HEK293T (cell line): ENCODE results near the gene INSIG2.

Source experiments
- CTCF ChIA-PET: fragments of 350-600 bp; formaldehyde crosslinking; extraction: SDS; loops from one replicate; lab custom pipeline; 2021; ENCODE audit warnings: antibody characterized with exemption, inconsistent platforms; lab: Yijun Ruan, JAX
- POLR2A ChIA-PET: fragments of 350-600 bp; formaldehyde crosslinking; extraction: SDS; loops from one replicate; lab custom pipeline; 2020; ENCODE audit warnings: antibody characterized with exemption, inconsistent platforms; lab: Yijun Ruan, JAX
- DNase-seq: peaks from one replicate; pipeline ENCODE4 v3.0.0; 2012; ENCODE audit warnings: mixed read lengths; ENCODE audit errors: extremely low spot score
- ARNT ChIP-seq: fragments of 450-650 bp; IDR thresholded peaks from 2 replicates; pipeline ENCODE4 v1.6.1; 2017; ENCODE audit warnings: mild to moderate bottlenecking
- BHLHE40 ChIP-seq: fragments of 450-650 bp; IDR thresholded peaks from 2 replicates; pipeline ENCODE4 v1.6.1; 2016; ENCODE audit warnings: mild to moderate bottlenecking, moderate library complexity, borderline replicate concordance
- CTBP1 ChIP-seq: fragments of 450-650 bp; IDR thresholded peaks from 2 replicates; pipeline ENCODE4 v1.6.1; 2016; ENCODE audit warnings: borderline replicate concordance
- ELF4 ChIP-seq: fragments of 450-650 bp; IDR thresholded peaks from 2 replicates; pipeline ENCODE4 v1.6.1; 2017; ENCODE audit warnings: antibody characterized with exemption
- FOXA1 ChIP-seq: fragments of 450-650 bp; IDR thresholded peaks from 2 replicates; pipeline ENCODE4 v1.6.1; 2016; ENCODE audit warnings: mild to moderate bottlenecking
- FOXK2 ChIP-seq: fragments of 450-650 bp; IDR thresholded peaks from 2 replicates; pipeline ENCODE4 v1.6.1; 2016; ENCODE audit warnings: mild to moderate bottlenecking
- FOXM1 ChIP-seq: fragments of 450-650 bp; IDR thresholded peaks from 2 replicates; pipeline ENCODE4 v1.6.1; 2017; ENCODE audit warnings: mild to moderate bottlenecking, borderline replicate concordance
- HDGF ChIP-seq: fragments of 450-650 bp; IDR thresholded peaks from 2 replicates; pipeline ENCODE4 v1.6.1; 2017; ENCODE audit warnings: antibody characterized with exemption, borderline replicate concordance
- L3MBTL2 ChIP-seq: fragments of 450-650 bp; conservative IDR thresholded peaks from 2 replicates; pipeline ENCODE4 v1.6.1; 2016; ENCODE audit warnings: mild to moderate bottlenecking
- LEF1 ChIP-seq: fragments of 450-650 bp; IDR thresholded peaks from 2 replicates; pipeline ENCODE4 v1.6.1; 2017; ENCODE audit warnings: mild to moderate bottlenecking, borderline replicate concordance
- NFRKB ChIP-seq: fragments of 450-650 bp; IDR thresholded peaks from 2 replicates; pipeline ENCODE4 v1.6.1; 2016; ENCODE audit warnings: mild to moderate bottlenecking, moderate library complexity
- PKNOX1 ChIP-seq: fragments of 450-650 bp; IDR thresholded peaks from 2 replicates; pipeline ENCODE4 v1.6.1; 2016
- SP1 ChIP-seq: fragments of 450-650 bp; IDR thresholded peaks from 2 replicates; pipeline ENCODE4 v1.6.1; 2017
- SUZ12 ChIP-seq: fragments of 450-650 bp; IDR thresholded peaks from 2 replicates; pipeline ENCODE4 v1.6.1; 2016; ENCODE audit warnings: mild to moderate bottlenecking
- TARDBP ChIP-seq: fragments of 450-650 bp; IDR thresholded peaks from 2 replicates; pipeline ENCODE4 v1.6.1; 2016
- ZNF384 ChIP-seq: fragments of 450-650 bp; IDR thresholded peaks from 2 replicates; pipeline ENCODE4 v1.6.1; 2016

INSIG2 gene

DNA sequence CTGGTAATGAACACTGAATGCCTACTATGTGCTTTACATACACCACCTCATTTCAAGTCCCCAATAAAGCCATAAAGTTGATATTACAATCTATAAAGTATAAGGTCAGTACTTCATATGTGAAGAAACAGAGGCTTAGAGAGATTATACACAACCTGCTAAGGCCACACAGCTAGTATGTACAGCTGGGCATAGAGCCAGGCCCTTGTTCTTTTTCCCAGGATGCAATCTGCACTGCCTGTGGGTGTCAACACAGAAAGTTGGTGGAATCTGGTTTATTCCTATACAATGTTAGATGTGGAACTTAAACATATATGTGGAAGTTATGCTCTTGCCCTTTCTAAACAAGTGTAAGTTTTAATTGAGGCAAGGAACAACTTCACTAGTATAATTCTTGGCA is 32.8 kb downstream of the INSIG2 start:
- POLR2A ChIA-PET: no interaction called here

GRCh38 chr2:118121986-118122524 is 33.8 kb downstream of the INSIG2 start:
- ChIA-PET POLR2A (no interaction called here), CTCF (no interaction called here)
- TF ChIP-seq NFRKB (no peak), FOXM1 (no peak), LEF1 (no peak), ZNF384 (no peak), FOXK2 (no peak), SP1 (no peak), ELF4 (no peak), BHLHE40 (no peak), FOXA1 (no peak), CTBP1 (no peak), PKNOX1 (no peak), ARNT (no peak), SUZ12 (no peak), HDGF (no peak), TARDBP (no peak), L3MBTL2 (no peak)
- no peak for DNase-seq

More for the DNA sequence above, 32.8 kb downstream of the INSIG2 start:
- no peak for DNase-seq
- CTCF ChIA-PET: no interaction called here
- TF ChIP-seq PKNOX1 (no peak), BHLHE40 (no peak), TARDBP (no peak), ARNT (no peak), L3MBTL2 (no peak), ZNF384 (no peak), FOXA1 (no peak), HDGF (no peak), NFRKB (no peak), LEF1 (no peak), SUZ12 (no peak), ELF4 (no peak)

DNA sequence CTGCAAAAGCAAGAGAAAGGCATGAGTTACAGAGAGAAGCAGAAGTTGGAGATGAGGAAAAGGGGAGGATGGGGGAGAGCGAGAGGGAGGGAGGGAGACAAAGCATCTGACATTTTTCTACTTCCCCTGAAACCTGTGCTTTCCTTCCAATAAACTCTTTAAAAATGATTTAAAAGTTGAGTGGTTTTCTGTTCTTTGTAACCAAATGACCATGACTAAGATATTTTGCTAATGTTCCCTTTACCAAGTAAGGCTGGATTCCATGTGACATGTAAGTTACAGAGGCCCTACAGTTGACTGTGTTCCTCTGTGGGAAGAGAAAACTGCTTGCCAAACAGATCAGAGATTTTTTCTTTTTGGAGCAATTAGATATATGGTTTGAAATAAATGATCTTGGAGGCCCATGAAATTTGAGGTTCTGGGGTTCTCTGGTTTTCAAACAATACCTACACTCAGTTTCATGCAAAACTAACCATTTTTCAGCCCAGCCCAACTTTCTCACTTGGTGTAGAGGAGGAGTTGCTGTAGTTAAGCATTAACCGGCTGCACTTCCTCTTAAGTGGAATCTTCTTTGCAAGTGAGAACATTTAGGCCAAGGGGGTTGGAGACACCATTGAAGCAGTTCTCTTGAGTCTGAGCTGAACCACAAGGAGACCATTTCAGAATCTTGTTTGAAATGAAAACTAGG is 34.5 kb downstream of the INSIG2 start:
- TF ChIP-seq NFRKB (no peak), ELF4 (no peak), FOXK2 (no peak)
- ChIA-PET POLR2A (no interaction called here), CTCF (no interaction called here)
- DNase-seq: no peak

GRCh38 chr2:118123561-118124232 is 35.4 kb downstream of the INSIG2 start:
- POLR2A ChIA-PET: no interaction called here
- CTCF ChIA-PET: no interaction called here

GRCh38 chr2:118124288-118124891 is 36.1 kb downstream of the INSIG2 start:
- POLR2A ChIA-PET: no interaction called here
- TF ChIP-seq ZNF384: no peak
- no peak for TF ChIP-seq HDGF
- no peak for TF ChIP-seq LEF1
- TF ChIP-seq PKNOX1: no peak
- TF ChIP-seq SP1: no peak
- TF ChIP-seq SUZ12: no peak
- no peak for TF ChIP-seq ARNT
- TF ChIP-seq L3MBTL2: no peak
- TF ChIP-seq FOXM1: no peak
- no peak for TF ChIP-seq BHLHE40
- TF ChIP-seq FOXA1: no peak
- TF ChIP-seq NFRKB: no peak
- TF ChIP-seq TARDBP: no peak
- CTCF ChIA-PET: no interaction called here
- no peak for DNase-seq

More at GRCh38 chr2:118123561-118124232, 35.4 kb downstream of the INSIG2 start:
- TF ChIP-seq ZNF384 (no peak), PKNOX1 (no peak), HDGF (no peak)
- no peak for DNase-seq

GRCh38 chr2:118127250-118127649 is 39.0 kb downstream of the INSIG2 start:
- POLR2A ChIA-PET: no interaction called here
- CTCF ChIA-PET: no interaction called here
- no peak for TF ChIP-seq ELF4
- TF ChIP-seq ARNT: no peak
- no peak for TF ChIP-seq BHLHE40
- TF ChIP-seq TARDBP: no peak
- no peak for TF ChIP-seq PKNOX1
- no peak for TF ChIP-seq NFRKB
- TF ChIP-seq SP1: no peak
- TF ChIP-seq CTBP1: no peak
- DNase-seq: no peak
